ENCODE results near the gene FXR2.
"Not testable (repeated sequence)": the region's sequence is repeated elsewhere in the genome, so short reads cannot be mapped to it uniquely, and the experiment has no call there.

The FXR2 gene

DNA sequence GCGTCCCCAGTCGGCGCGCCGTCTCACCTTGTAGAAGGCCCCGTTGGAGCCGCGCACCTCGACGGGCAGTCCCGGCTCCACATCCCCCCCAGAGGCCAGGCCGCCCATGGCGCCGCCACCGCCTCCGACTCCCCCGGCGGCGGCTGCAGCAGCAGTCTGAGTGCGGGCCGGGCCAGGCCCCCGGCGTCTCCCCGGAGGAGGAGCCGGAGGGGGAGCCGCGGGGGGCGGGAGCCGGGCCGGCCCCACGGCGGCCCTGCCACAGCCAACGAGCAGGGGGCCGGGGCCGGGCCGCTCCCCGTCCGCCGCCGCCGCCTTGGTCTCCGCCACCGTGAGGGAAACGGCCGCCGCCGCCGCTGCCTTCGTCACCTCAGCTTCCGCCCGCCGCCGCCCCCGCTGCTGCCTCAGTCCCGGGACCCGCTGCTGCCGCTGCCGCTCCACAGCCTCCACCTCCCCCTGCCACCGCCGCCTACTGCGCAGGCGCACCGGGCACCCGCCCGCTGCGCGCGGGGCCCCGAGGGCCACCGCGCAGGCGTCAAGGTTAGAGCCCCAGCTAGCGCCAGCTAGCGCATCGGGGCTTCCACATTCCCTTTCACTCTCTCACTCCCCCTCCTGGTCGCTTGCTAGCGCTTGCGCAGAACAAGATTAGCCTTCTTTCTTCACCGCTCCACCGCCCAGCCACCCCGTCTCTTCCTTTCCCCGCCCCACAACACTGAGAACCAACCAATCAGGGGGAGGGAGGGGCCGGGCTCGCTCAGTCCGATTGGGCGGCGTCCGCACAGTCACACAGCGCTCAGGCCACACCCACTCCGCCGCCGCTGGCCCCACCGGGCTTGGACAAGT is at the start of gene FXR2:
Gene FXR2, minus strand, starts transcription at position 473 of the 840 bp plus-strand sequence. Its CDS starts 365 bp downstream, at position 108.
- DNase-seq, result peak; percentile 97

DNA sequence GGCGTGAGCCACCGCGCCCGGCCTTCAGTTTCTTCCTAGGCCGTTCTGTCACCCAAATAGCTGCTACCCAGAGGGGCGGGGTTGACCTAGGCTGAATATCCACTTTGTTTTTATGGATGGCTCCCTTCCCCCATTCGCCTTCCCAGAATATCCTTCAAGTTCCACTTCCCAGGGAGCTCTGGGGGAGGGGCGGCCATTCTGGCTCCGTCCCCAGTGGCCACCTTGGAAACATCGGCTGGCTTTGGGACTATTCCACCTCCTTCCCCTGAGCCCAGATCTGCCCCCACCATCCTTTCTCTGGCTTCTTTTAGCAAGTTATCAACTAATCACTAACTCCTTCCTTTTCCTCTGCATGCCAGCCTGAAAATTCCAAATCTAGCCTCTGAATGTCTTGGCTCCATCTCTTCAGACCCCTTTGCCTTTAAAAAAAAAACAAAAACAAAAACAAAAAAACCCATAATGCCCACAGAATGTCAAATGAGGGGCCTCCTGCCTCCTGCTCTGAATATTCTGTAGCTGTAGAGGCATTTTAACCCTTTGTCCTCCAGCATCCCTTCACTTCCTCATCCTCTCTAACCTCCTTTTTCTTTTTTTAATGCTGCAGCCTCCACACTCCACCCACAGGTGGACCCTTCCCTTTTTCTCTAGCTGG is 42.4 kb upstream of the FXR2 start:
- DNase-seq, result peak; percentile 18

GRCh38 chr17:7655541-7655840 is 40.8 kb upstream of the FXR2 start:
- DNase-seq, result no peak

DNA sequence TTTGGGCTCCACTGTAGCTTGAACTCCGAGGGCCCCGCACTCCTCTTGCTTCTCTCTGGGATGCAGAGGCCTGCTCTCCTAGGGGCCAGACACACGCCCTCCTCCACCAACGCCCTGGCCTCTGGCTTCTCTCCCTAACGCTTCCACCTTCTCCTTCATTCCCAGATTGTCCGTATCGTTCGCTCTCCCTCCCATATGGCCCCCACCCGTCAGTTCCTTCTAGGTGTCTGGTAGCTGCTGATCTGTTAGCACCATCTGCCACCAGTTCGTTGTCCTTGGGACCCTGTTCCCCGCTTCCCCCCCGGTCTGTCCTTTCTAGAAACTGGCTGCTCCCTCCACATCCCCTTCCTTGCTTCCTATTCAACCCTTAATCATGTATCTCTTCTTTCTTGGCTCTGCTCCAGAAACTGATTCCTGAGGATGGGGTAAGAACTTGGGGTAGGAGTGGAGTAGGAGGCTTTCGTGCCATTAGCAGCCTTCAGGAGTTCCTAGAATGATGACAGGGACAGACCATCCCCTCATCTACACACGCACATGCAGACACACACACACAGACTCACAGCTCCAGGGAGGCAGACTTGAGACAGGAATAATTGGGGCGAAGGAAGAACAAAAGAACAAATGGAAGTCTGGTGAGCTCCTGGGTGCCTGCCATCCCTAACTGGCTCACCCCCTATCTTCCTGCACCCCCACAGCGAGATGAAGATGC is 40.3 kb upstream of the FXR2 start:
- no peak for DNase-seq

GRCh38 chr17:7652388-7653356 is 38.0 kb upstream of the FXR2 start:
- DNase-seq, result no peak

GRCh38 chr17:7651665-7652387 is 37.1 kb upstream of the FXR2 start:
- peak; percentile 20 for DNase-seq

DNA sequence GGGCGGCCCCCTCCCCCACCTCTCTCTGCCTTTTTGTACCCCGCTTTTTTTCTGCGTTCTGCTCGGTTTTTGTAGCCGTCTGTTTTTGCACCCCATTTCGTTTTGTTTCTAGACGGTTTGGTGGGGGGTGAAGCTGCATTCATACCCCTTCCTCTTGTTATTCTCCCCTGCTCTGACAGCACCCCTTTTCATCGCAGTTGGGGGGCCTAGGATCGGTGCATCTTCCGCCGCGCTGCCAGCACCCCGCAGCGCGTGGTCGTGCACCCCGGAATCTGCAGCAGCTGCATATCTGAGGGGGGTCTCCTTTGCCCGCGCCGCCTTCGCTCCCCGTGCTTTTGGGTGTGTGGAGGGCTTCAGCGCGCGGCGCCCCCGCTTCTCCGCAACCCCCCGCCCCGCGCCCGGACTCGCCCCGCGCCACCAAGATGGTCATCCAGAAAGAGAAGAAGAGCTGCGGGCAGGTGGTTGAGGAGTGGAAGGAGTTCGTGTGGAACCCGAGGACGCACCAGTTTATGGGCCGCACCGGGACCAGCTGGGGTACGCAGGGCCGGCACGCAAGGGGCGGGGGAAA is 36.5 kb upstream of the FXR2 start:
- no peak for DNase-seq

- DNase-seq, result peak; percentile 72
Observed at GRCh38 chr17:7650509-7651096, 35.9 kb upstream of the FXR2 start, which contains the start of gene ATP1B2. TSS of gene ATP1B2 (plus strand) at chr17:7650926. CDS start at chr17:7651519, 593 bp downstream.

- DNase-seq, result no peak
Observed at GRCh38 chr17:7647018-7647417, 32.3 kb upstream of the FXR2 start.

GRCh38 chr17:7646457-7646856 is 31.8 kb upstream of the FXR2 start:
- DNase-seq, result no peak

DNA sequence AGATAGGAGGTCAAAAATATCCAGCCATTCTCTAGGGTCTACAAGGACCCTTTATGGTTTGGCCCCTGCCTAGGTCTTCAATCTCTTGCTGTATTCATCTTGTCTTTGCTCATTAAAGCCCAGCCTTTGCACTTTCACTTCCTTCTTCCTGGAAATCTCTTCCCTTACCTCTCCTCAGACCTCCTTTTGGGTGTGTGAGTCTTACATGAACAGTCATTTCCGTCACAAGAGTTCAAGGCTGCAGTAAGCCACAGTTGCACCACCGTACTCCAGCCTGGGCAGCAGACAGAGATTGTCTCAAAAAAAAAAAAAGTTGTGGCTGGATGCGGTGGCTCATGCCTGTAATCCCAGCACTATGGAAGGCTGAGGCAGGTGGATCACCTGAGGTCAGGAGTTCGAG is 30.1 kb upstream of the FXR2 start:
- DNase-seq, result no peak

- DNase-seq, result not testable (repeated sequence)
Observed at GRCh38 chr17:7641635-7642034, 26.9 kb upstream of the FXR2 start.

DNA sequence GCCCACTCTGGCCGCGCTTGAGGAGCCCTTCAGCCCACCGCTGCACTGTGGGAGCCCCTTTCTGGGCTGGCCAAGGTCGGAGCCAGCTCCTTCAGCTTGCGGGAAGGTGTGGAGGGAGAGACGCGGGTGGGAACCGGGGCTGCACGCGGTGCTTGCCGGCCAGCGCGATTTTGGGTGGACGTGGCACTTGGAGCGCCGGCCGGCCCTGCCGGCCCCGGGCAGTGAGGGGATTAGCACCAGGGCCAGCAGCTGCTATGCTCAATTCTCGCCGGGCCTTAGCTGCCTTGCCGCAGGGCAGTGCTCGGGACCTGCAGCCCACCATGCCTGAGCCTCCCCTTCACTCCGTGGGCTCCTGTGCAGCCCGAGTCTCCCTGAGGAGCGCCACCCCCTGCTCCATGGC is 26.1 kb upstream of the FXR2 start:
- no peak for DNase-seq

DNA sequence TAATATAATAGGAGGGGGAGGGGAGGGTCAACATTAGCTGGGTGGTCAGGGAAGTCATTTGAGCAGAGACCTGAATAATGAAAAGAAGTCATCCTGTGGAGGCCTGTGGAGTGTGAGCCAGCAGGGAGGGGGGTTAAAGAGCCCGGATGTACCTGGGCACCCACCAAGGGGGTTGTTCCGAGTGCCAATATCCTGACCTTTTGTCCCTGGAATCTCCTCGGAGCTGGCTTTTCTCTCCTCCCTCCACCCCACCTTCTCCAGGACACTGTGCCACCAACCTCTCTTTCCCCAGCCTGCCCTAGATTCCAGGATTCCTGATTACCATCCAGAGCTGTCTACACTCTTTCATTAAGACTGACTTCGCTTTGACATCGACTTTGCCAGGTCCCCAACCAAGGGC is 21.5 kb upstream of the FXR2 start:
- DNase-seq, result no peak

GRCh38 chr17:7634384-7634783 is 19.7 kb upstream of the FXR2 start:
- no peak for DNase-seq

- no peak for DNase-seq
Observed at GRCh38 chr17:7633093-7633492, 18.4 kb upstream of the FXR2 start.

- DNase-seq, result no peak
Observed at GRCh38 chr17:7632492-7632894, 17.8 kb upstream of the FXR2 start.

DNA sequence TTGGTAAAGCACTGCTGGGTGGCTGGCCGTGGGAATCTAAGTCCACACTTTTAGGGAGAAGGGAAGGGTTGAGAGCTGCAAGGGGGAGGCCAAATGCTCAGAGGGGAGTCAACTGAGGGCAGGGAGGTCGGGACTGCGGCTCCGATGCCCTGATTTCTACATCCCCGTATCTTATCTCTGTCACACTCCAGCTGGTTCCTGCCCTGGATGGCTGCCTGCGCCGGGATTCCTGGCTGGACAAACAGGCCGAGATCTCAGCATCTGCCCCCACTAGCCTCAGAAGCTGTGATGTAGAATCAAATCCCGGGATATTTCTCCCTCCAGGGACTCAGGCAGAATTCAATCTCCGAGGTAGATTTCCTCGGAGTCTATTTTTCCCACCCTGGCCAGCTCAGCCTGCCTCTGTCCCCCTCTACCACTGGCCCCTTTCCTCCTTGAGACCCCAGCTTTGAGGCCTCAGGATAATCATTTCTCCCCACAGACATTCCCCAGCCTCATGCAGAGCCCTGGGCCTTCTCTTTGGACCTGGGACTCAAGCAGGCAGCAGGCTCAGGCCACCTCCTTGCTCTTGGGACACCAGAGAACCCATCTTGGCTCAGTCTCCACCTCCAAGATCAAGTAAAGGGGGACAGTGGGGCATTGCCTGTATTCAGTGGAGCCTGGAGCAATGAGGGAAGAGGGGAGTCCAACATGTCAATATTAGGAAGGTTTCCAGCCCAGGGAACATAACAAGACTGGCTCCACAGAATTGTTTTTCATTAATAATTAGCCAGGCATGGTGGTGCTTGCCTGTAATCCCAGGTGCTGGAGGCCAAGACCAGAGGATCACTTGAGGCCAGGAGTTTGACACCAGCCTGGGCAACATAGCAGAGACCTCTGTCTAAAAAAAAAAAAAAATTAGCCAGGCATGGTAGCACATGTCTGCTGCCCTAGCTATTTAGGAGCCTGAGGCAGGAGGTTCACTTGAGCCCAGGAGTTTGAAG is 17.0 kb upstream of the FXR2 start:
- DNase-seq, result no peak

DNA sequence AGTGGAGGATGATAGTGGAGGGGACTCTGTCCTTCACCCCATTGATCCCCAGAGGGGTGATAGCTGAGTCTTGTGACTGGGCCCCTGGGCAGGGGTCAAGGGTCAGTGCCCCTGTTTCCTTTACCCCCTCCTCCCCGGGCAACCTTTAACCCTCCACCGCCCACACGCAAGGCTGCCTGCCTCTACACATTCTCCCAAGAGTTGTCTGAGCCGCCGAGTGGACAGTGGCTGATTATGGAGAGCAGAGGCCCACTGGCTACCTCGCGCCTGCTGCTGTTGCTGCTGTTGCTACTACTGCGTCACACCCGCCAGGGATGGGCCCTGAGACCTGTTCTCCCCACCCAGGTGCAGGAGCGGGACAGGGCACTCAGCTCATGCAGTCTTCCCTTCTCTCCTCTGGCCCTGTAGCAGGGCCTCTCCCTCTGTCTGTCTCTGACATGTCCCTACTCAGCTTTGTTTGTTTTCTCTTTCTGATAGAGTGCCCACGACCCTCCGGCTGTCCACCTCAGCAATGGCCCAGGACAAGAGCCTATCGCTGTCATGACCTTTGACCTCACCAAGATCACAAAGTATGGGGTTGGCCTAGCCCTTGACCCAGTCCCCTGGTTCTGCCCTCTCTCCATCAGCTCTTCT is 15.4 kb upstream of the FXR2 start, which contains the start of gene SHBG:
Gene SHBG, plus strand, starts transcription at position 197 of the 633 bp plus-strand sequence. Its CDS starts 38 bp downstream, at position 235.
- DNase-seq, result no peak

Data from NCI-H2227 treated with DMSO at 0.1 percent for 48 hours (cell line).